Measurements from ENCODE around the gene RGL1. TPM values are rescaled to one million over a fixed set of nuclear protein-coding genes. Genes with fewer than 3 reads are reported as not detected.

The RGL1 gene
- total RNA-seq, 4 donors from 2014 or later: 31.5 to 51.5 (median 37.5) TPM

DNA sequence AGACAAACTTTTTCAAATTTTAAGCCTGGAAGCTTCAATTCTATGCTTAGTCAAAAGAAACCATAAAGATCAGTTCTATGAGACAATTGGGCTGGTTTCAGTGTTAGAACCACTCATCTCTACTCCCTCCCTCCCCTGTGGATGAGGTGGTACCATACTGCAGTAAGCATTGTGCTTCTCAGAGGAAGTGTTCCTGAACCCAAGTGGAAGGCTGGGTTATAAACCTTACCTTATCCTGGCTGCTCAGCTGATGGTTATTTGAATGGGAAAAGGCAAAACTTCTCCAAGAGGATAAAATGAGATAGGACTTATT is 34.1 kb upstream of the RGL1 start:
- Histone ChIP-seq H3K9me3 (peaks cover 0 to 13% (median 0%) of the 10 kb centered on the region in 4 donors), H3K4me1 (no peaks in the 10 kb centered on the region), H3K27ac (replicated peaks in 1 of 4) (no peak overlapping the region), H3K36me3 (no peaks in the 10 kb centered on the region), H3K27me3 (no peaks in the 10 kb centered on the region), H3K4me3 (no peak overlapping the region)
- intact Hi-C loops (cut with DNase I): no loop called here
- TF ChIP-seq POLR2AphosphoS5 (IDR thresholded peaks at IDR 0.05) (no peak), EP300 (IDR thresholded peaks at IDR 0.05) (no peak), POLR2A (IDR thresholded peaks at IDR 0.05; ENCODE audit: low read depth) (no peak)
- TF ChIP-seq, protein P1, sequence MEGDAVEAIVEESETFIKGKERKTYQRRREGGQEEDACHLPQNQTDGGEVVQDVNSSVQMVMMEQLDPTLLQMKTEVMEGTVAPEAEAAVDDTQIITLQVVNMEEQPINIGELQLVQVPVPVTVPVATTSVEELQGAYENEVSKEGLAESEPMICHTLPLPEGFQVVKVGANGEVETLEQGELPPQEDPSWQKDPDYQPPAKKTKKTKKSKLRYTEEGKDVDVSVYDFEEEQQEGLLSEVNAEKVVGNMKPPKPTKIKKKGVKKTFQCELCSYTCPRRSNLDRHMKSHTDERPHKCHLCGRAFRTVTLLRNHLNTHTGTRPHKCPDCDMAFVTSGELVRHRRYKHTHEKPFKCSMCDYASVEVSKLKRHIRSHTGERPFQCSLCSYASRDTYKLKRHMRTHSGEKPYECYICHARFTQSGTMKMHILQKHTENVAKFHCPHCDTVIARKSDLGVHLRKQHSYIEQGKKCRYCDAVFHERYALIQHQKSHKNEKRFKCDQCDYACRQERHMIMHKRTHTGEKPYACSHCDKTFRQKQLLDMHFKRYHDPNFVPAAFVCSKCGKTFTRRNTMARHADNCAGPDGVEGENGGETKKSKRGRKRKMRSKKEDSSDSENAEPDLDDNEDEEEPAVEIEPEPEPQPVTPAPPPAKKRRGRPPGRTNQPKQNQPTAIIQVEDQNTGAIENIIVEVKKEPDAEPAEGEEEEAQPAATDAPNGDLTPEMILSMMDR (IDR thresholded peaks at IDR 0.05): no peak
- DNase-seq (ENCODE audit: extremely low spot score): no peak

DNA sequence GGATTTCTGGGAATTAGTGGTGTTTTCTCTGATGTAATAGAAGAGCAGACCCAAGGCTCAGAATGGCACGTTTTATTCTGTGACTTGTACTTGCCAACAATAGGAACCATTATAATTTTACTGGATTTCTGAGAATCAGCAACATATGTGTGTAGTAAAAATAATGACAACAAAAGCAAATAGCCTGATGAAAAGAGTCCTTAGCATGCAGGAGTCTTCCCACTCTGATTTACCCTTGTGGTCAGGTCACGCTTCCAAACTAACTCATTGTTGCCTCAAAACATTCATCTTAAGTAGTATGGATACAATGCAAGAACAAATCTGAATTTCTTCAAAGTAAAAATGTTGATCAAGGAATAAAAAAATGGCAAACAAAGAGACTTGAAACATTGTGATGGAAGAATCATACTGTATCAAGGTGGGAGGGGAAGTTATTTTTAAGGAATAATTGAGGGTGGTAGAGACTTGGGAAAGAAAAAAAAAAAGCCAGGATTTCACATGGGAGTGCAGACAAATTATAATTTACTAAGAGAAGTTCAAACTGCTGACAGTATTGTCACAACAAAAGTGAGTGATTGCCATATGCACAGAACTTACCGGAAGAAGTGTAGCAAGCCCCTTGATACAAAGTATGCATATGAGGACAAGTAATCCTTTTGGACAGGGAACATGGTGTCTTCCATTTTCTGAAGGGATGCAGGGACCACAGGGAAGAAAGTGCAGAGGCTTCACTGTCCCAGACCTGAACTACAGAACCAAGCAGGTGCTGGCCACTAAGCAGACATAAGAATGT is 31.2 kb upstream of the RGL1 start:
- Histone ChIP-seq H3K9me3 (peaks cover 0 to 13% (median 0%) of the 10 kb centered on the region in 4 donors), H3K4me1 (peaks cover 0 to 4% (median under 1%) of the 10 kb centered on the region in 4 donors), H3K27me3 (no peaks in the 10 kb centered on the region), H3K4me3 (no peak overlapping the region), H3K27ac (replicated peaks in 1 of 4) (no peak overlapping the region), H3K36me3 (no peaks in the 10 kb centered on the region)
- DNase-seq (ENCODE audit: extremely low spot score): no peak
- intact Hi-C loops (cut with DNase I): no loop called here
- no peak for TF ChIP-seq EP300 (IDR thresholded peaks at IDR 0.05)
- TF ChIP-seq, protein P1 (IDR thresholded peaks at IDR 0.05): no peak
- TF ChIP-seq POLR2A (IDR thresholded peaks at IDR 0.05; ENCODE audit: low read depth): no peak
- no peak for TF ChIP-seq POLR2AphosphoS5 (IDR thresholded peaks at IDR 0.05)
- 92% methylated on average over 3 of the region's 3 CpGs for WGBS

DNA sequence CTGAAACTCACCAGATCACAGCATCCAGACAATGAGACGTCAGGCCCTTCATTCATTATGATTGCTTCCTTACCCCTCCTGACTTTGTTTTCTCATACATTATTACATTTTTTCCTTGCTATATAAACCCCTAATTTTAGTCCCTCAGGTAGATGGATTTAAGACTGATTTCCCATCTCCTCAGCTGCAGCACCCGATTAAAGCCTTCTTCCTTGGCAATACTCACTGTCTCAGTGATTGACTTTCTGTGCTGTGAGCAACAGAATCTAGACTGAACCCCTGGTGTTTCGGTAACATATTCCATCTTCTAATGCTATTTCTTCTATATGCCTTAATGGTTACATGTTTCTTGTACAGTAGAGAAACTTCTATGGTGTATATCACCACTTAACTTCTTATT is 30.0 kb upstream of the RGL1 start:
- WGBS: 99% methylated on average over 3 of the region's 3 CpGs
- H3K4me3 ChIP-seq: no peak overlapping the region
- TF ChIP-seq, protein P1 (IDR thresholded peaks at IDR 0.05): no peak
- TF ChIP-seq POLR2A (IDR thresholded peaks at IDR 0.05; ENCODE audit: low read depth): no peak
- no peak for TF ChIP-seq POLR2AphosphoS5 (IDR thresholded peaks at IDR 0.05)
- H3K36me3 ChIP-seq: no peaks in the 10 kb centered on the region
- DNase-seq (ENCODE audit: extremely low spot score): no peak
- H3K9me3 ChIP-seq: peaks cover 0 to 9% (median 0%) of the 10 kb centered on the region in 4 donors
- intact Hi-C loops (cut with DNase I): no loop called here
- H3K4me1 ChIP-seq: peaks cover 0 to 7% (median 2%) of the 10 kb centered on the region in 4 donors
- H3K27me3 ChIP-seq: no peaks in the 10 kb centered on the region
- H3K27ac ChIP-seq (replicated peaks in 1 of 4): no peak overlapping the region

DNA sequence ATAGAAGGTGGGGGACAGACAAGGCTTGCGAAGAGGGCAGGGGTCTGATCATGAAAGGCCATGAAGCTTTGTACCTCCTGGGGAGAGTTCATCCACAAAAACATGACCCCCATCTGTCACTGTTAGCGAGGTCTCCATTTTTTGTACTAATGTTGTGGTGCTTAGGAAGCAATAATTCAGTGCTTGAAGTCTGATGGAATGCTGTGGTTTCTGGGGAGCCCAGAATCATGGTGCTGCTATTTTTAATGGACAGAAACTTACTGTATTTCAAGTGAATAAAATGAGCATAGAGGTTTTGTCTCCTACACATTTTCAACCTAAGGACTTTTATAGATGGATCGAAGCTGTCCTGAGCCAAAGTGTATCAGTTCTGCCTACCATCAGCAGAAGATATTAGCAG is 28.2 kb upstream of the RGL1 start:
- Histone ChIP-seq H3K27me3 (no peaks in the 10 kb centered on the region), H3K9me3 (no peaks in the 10 kb centered on the region), H3K4me1 (peaks cover 0 to 7% (median 5%) of the 10 kb centered on the region in 4 donors), H3K36me3 (no peaks in the 10 kb centered on the region), H3K27ac (replicated peaks in 1 of 4) (no peak overlapping the region), H3K4me3 (no peak overlapping the region)
- intact Hi-C loops (cut with DNase I): no loop called here
- no peak for DNase-seq (ENCODE audit: extremely low spot score)
- TF ChIP-seq POLR2AphosphoS5 (IDR thresholded peaks at IDR 0.05) (no peak), EP300 (IDR thresholded peaks at IDR 0.05) (no peak), POLR2A (IDR thresholded peaks at IDR 0.05; ENCODE audit: low read depth) (no peak)
- TF ChIP-seq, protein P1 (IDR thresholded peaks at IDR 0.05): no peak
- WGBS: 91% methylated on average over 3 of the region's 3 CpGs

DNA sequence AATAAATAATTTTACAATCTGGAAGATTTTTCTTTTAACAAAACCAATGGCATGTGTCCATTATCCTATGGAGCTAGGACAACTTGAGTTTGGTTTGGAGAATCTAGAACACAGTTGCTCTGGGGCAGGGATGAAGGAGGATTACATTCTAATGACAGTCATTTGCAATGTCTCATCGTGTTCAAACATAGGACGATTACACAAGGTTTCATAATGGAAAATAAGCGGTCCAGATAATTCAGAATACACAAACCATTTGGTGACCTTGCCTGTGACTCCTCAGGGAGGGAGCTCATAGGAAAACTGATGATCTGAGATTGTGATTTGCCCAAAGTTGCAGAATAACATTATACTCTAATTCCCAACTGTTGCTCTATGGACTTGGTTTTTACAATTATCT is 27.6 kb upstream of the RGL1 start:
- WGBS: 68% methylated on average over 3 of the region's 3 CpGs
- DNase-seq (ENCODE audit: extremely low spot score): no peak

More for the DNA sequence above, 27.6 kb upstream of the RGL1 start:
- H3K27me3 ChIP-seq: no peaks in the 10 kb centered on the region
- H3K4me1 ChIP-seq: peaks cover 0 to 7% (median 5%) of the 10 kb centered on the region in 4 donors
- H3K9me3 ChIP-seq: no peaks in the 10 kb centered on the region
- H3K36me3 ChIP-seq: no peaks in the 10 kb centered on the region
- intact Hi-C loops (cut with DNase I): no loop called here
- TF ChIP-seq POLR2A (IDR thresholded peaks at IDR 0.05; ENCODE audit: low read depth) (no peak), POLR2AphosphoS5 (IDR thresholded peaks at IDR 0.05) (peak in 1 of 2 donors; percentile 16)
- H3K27ac ChIP-seq (replicated peaks in 1 of 4): no peak overlapping the region
- no peak overlapping the region for H3K4me3 ChIP-seq

Data from esophagus muscularis mucosa (tissue), 4 donors.